OCI-LY3 (cell line): Measurements from ENCODE around the gene SUSD4.

ENCODE experiments used
- EZH2phosphoT487 ChIP-seq: fragments of 200-600 bp; shearing (Covaris generic); IDR thresholded peaks from 2 replicates; pipeline ENCODE4 v1.6.1; 2018; ENCODE audit warnings: antibody characterized with exemption, mixed run types, low read depth
- TF ChIP-seq, protein P1 (sequence below): fragments of 200-600, 300-600 bp; sonication (generic); IDR thresholded peaks from 2 replicates; pipeline ENCODE4 v1.5.1; 2014; ENCODE audit warnings: antibody characterized with exemption, low read length, low read depth

DNA sequence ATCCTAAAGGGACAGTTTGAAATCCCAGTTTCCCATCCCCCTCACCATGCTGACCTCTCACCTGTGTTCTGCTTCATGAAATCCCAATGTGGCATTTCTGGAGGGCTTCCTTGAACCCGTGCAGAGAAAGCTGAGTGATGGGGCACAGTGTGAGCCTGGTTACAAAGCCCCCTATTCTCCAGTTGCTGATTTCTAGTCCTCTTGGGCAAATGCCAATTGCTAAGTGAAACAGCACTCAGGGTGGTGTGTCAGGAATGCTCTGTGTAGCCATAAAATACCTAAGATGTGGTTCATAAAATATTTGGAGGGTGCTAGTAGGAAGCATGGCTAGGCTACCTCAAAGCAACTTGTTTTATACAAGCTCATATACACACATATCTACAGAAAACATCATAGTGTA, 32.0 kb downstream of the SUSD4 start:
- TF ChIP-seq, protein P1, sequence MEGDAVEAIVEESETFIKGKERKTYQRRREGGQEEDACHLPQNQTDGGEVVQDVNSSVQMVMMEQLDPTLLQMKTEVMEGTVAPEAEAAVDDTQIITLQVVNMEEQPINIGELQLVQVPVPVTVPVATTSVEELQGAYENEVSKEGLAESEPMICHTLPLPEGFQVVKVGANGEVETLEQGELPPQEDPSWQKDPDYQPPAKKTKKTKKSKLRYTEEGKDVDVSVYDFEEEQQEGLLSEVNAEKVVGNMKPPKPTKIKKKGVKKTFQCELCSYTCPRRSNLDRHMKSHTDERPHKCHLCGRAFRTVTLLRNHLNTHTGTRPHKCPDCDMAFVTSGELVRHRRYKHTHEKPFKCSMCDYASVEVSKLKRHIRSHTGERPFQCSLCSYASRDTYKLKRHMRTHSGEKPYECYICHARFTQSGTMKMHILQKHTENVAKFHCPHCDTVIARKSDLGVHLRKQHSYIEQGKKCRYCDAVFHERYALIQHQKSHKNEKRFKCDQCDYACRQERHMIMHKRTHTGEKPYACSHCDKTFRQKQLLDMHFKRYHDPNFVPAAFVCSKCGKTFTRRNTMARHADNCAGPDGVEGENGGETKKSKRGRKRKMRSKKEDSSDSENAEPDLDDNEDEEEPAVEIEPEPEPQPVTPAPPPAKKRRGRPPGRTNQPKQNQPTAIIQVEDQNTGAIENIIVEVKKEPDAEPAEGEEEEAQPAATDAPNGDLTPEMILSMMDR = no peak
- no peak for TF ChIP-seq EZH2phosphoT487
